RPMI7951 (cell line): ENCODE measurements around the gene ADORA2A. TPM values are rescaled to one million over a fixed set of nuclear protein-coding genes. Genes with fewer than 3 reads are reported as not detected.

Experiments
- DNase-seq: peaks from one replicate; pipeline ENCODE4 v3.0.0-alpha.2; 2012; ENCODE audit warnings: low read depth
- total RNA-seq: library from RNA; depleted of rRNA; stranded (reverse); fragments of >200 nt; shearing (Covaris generic); gene quantifications from 2 replicates; pipeline ENCODE4 v1.2.3, GENCODE V29; 2014

Gene ADORA2A
- total RNA-seq, 1 experiment from 2014 or later = 4.2 TPM

DNA sequence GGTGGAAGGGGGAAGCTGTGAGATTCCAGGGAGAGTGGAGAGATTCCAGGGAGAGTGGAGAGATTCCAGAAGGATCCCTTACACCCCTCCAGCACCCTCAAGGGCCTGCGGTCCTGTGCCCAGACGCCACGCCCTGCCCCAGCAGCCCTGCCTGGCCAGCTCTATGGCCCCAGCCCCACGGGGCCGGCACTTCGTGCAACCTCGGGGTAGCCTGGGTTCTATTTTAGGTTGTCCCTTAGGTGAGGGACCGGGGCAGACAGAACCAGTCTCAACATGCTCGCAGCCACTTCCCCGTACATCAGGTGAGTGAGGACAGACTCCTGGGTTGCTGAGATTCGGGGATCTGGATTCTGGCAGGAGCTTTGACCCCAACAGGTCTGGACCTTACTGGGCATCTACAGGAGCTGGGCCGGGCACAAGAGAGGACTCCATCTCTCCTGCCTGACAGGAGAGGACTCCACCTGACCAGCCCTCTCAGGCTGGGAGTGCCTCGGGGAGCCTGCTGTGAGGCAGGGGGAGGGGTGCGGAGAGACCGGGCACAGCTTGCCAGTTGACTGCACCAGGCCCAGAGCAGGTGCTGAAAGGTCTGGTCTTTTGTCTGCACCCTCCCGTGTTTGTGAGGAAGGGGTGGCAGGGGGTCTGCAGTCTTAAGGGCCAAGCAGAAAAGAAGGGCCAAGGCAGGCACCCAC lies 8.5 kb upstream of the ADORA2A start:
- no peak for DNase-seq

DNA sequence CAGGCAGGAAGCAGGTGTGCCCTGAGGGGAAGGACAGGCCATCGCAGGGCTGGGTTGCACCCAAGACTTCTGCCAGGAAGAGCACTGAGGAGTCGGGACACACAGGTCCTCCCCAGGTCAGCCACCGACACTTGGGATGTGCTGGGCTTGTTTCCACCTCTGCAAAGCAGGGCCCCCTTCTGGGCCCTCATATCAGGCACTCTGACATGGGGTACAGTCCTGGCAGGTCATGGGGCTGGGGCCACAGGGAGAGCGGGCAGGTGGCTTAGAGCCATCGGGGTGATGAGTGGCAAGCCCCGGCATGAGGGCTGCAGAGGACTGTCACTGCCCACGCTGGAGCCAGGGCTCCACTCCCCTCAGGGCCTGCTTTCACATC lies 7.9 kb upstream of the ADORA2A start:
- DNase-seq = no peak

DNA sequence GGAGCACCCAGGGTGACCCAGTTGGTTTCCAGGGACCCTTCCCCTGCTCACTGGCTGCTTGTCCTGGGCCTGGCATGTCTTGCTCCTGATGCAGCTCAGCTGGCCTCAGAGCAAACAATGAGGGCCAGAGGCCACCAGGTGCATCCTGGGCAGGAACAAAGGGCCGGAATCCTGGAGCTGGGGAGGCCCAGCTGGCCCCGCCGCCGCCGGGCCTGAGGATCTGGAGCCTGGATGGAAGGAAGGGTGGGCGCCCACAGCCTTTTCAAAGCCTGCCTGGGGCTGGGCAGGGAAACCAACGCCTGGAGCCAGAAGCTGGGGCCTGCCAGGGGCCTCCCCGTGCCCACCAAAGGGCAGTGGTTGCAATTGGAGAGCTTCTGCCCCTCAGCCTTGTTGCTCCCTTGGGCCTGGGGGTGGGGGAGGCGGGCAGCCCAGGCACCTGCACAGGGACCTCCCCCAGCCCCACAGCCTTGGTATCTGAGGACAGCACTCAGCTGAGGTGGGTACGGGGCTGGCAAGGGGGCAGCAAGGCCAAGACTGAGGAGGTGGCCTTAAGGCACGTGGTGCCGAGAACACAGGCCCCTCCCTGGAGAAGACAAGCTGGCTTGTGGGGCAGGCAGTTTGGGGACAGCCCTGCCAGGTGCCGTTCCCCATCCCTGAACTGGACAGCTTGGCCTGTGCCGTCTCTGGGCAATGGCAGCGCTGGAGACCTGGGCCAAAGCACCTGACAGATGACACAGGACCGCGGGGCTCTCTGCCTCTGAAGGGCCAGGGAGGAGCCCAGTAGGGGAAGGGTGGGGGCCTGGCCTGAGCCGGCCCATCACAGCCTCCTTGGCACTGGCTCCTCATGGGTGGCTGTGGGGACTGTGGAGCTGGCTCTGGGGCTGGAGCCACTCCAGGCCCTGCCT lies 7.1 kb upstream of the ADORA2A start:
- no peak for DNase-seq

DNA sequence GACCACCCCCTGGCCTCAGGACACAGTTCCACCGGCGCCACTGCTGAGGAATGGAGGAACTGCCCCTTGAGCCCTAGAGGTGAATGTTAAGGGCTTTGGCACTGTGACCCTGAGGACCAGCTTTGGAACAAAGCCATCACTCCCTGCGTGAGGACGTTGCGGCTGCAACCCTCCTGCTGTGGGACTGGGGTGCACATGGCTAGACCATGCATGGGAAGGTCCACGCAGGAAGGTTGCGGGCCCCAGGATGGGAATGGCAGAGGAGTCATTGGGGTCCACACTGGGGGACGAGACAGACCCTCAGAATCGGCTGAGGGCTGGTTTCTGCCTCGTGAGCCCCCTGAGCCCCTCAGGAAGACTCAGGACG lies 6.4 kb upstream of the ADORA2A start:
- no peak for DNase-seq

DNA sequence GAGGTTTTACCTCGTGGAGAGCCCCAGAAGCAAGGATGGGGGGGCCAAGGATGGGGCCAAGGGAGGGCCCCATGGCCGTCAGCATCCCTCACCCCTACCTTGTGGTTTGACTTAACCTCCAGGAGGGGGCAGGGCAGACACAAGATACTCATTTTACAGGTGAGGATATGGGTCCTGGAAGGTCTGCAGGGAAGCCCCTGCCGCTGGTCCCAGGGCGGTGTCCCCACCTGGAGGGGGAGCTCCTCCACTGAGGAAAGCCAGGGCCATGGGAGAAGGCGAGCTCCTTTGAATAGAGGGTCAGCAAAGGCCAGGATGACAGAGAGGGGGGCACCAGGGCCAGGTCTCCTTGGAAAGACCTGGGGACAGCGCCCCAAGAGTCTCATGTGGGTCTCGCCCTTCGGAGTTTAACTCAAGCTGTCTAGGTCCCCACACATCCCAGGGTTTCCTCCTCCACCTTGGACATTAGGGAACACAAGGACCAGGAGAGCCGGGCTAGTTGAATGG lies 5.9 kb upstream of the ADORA2A start:
- DNase-seq = no peak

DNA sequence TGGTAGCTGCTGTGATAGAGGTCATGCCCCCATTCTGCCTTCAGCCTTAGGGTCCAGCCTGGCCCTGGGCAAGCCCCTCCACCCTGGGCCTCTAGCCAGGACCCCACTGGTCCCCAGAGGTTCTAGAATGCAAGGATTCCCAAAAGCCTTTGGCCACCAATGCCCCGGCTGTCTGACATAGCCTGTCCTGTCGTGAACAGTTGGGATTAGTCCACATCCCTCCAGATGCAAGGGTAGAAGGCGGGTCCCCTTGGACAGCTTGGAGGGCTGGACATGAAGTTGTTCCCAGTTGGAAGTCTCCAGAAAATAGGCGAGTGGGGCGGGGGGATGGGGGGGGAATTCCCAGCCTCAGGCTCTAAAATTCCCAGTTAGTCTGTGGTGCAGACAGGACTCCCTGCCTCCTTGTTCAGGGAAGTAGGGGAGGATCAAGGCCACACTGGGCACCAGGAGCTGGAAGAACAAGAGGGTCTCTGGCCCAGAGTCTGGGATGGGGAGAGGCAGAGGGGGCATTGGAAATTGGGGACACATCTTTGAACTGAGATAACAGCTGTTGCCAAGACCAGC lies 5.2 kb upstream of the ADORA2A start:
- DNase-seq = peak; percentile 33

DNA sequence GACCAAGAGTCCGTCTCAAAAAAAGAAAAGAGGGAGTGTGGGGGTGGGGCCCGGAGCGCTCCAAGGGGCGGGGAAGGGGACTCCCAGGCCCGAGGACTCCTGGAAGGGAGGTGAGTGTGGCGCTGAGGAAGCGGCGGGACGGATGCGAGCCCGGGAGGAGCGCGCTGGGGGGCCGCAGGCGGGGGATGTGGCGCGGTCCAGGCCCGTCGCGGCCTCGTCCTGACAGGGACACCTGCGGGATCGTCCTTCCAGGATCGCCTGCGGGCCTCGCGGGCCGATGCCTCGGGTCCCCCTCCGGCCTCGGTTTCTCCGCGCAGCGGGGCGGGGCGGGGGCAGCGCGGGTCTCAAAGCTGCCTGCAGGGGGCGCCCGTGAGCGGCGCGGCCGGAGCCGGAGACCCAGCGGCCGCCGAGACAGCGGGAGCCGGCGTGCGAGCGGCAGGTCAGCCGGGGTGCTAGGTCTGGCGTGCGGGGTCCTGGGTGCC lies 3.8 kb upstream of the ADORA2A start:
- DNase-seq = no peak

DNA sequence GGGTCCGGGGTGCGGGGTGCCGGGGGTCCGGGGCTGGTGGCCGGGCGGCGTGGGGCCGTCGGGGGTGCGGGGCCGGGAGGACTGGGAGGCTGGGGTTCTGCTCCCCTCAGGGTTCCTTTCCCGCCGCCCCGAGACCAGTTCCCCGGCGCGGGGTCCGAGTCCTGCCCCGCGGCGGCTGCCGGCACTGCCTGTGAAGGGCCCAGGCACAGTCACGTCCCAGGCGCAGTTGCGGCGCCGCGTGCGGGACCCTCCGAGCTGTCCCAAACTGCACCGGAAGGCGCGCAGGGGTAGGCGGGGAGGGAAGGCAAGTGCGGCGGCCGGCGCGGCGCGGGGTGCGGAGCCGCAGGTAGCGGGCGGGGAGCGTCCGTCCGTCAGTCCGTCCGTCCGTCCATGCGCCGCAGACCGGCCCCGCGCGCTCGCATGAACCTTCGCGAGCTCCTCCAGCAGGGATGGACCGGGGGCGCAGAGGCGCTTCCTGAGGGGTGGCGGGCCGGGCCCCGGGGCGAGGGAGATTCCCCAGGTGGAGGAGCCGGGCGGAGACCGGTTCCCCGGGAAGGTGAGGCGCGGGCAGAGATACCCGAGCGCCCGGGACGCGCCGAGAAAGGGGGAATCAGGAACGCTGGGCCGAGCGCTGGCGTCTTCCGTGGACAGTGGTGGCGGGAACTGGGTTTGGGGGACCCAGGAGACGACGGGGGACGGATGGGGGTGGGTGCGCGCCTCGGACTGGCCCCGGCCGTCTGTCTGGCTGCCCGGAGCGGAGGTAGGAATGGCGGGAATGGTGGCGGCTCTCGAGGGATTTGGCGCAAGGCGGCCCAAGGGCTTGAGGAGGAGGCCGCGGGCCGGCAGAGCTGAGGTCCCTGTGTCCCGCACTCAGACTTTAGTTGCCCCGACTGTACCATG lies 3.1 kb upstream of the ADORA2A start:
- no peak for DNase-seq

DNA sequence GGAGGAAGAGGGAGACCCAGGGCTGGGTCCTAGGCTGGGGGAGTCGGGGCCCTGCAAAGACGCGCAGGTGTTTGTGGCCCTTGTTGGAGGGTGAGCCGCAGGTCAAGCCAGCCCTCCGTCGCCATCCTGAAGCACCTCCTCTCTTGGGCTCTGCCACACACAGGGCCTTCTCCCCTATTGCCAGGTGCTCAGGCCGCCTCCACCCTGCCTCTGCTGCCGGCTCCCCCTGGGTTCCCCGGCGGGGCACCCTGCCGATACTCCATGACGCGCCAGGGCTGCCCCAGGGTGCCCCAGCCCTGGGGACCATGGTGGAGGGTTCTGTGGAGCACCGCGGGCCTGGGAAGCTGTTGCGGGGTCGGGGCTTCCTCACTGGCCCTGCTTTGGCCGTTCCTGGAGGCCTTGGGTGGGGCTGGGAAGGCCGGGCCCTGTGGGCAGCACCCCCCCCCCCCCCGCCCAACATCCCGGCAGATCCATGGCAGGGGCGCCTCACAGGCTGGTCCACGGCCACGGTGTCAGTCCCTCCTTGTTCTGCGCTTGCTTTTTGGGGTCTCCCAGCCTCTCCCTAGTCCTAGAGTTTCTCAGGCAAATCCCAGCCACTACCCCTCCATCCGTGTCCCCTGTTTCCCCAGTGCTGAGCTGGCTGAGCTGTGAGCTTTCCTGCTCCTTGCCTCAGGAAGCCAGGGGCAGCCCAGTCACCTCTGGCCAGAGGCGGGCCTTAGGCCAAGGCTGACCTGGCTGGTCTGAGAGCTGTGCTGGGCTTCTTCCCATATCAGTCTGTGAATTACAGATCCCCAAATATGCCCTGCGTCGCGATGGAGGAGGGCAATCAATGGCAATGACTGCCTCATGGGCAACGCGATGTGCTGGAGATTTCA lies 2.3 kb upstream of the ADORA2A start:
- no peak for DNase-seq

DNA sequence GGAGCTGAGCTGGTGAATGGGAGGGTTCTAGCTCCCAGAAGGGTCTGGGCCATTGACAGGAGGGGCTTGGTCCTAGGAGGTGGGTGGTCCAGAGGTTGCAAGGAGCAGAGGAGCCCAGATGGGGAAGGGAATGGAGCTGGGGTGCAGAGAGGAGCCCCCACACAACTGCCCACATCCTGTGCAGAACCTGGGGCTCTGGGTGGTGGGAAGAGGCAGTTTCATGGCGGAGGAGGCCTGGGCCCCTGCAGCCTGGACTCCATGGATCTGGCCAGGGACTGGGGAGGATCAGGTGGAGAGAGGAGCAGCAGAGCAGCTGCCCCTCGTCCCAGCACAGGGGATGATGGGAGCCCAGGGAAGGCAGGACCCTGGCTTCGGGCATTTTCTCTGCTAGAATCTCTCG lies 963 bp upstream of the ADORA2A start:
- no peak for DNase-seq

DNA sequence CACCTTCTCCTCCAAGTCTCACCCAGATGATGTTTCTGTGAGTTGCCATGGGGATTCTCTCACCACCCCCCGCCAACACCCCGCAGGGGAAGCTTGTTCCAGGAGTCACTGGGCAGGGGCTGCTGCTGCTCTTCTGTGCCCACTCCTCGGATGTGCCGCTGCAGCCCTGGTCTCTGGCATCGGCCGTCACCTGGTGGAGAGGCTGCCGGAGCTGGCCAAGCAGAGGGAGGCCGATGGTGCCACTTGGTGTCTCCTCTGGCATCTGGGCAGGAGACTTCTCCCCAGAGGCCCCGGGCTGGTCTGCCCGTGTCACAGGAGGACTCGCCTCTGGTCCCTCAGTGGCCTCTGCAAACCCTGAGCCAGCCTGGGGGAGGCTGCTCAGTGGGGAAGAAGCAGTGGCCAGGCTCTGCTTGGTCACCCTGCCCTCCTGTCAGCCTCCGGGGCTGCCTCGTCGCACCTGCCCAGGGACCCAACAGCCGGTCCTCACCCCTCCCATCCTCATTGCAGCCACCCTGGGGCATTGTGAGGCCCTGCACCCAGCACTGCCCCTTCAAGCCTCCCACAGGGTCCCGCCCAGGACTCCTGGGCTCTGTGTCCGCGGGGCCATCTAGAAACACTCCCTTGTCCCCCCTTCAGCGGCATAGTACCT lies 424 bp upstream of the ADORA2A start:
- no peak for DNase-seq

DNA sequence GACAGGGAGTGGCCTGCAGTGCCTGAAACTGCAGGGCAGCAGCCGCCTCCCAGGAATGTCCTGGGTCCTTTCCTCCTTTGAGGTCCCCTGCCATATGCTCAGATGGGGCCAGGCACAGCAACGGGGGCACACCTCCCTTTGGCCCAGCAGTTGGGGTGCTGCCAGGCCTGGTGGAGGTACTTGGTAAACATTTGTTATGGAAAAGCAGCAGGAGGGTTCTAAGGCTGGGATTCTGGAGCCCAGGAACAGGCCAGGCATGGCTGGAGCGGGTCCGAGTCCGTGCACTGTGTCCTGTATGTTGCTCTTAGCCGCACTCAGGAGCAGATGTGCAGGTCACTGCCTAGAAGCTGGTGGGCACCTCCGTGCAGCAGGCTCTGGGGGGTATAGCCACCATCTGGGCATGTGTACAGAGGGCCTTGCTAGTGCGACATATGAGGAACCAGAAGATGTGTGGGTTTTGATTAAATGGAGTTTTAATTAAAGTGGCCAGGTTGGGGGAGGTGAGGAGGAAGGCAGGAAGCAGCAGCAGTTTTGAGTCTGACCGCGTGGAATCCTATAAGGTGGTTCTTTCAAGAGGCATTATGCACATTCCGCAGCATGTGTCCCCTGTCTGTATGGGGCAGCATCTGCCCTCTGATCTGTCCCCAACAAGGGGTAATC lies 1.5 kb downstream of the ADORA2A start:
- DNase-seq = no peak

DNA sequence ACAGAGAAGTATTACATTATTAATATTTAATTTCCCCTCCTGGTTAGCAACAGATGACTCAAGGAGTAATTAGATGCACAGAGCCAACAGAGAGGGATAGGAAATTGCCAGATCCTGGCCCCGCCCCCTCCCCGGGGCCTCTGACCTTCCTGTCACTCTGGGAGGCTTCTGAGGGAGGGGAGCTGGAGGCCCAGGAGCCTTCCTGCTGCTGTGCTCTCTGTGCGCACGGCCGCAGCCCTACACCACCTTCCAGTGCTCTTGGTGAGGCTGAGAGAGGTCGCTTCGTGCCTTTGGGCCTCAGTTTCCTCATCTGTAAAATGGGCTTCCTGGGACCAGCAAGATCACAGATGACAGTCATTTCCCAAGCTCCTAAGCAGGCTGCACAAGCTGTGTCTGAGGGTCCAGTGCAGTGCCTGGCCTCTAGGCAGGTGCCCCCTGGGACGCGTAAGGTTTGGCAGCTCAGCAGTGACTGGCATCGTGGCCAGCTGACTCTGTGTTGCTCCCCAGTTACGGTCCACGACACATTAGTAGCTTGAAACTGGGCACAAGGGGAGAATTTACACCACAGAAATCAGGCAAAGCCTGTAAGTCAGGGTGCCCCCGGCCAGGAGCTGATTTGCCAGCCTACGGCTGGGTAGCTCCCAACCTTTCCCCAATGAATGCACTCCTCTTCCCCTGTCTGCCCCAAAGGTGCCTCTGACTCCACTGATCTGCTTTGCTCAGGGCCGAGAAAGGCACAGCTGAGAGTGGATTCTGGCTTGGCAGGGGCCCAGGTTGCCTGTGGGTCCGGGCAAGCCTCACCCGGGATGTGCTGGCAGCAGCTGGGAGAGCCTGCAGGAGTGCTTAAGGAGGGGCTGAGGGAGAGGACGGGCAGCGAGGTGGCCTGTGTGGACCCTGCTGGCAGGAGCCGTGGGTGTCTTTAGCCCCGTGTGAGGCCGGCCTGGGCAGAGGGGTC lies 2.3 kb downstream of the ADORA2A start:
- DNase-seq = peak; percentile 68

DNA sequence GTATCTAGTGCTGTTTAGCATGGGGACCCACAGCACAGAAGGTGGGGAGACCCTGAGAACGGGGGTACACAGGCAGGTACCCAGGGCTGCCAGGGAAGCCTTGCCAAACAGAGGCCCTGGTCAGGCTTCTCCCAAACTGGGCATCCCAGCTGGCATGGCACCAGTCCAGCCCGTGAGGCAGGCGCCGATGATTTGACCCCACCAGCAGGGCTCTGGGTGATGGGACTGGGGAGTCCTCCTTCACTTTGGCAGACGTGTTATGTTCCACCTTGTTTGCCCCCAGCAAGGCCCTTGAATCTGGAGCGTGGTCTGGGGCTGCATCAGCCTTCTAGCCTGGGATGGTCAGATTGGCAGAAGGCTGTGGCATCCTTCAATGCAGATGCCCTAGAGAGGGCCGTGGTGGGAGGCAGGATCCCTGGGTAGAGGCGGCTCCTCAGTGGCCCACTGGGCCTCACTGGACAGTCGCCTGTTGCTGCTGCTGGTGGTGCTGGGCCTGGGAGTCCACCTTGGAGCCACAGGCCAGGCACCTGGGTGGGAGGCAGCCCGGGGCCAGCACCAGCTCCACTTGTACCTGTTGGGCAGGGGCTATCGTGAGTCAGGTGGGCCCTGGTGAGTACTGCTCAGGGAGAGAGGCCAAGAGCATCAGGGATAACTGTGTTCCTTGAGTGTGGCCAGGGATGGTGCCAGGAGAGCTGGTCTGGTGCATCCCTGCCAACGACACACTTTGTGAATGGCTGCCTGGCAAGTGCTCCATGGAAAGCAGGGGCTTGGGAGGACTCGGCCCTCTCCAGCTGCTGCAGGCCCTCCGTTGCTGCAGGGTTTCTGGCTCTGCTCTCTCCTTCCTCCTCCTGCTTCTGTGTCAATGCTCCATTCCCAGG lies 3.3 kb downstream of the ADORA2A start:
- DNase-seq = no peak

DNA sequence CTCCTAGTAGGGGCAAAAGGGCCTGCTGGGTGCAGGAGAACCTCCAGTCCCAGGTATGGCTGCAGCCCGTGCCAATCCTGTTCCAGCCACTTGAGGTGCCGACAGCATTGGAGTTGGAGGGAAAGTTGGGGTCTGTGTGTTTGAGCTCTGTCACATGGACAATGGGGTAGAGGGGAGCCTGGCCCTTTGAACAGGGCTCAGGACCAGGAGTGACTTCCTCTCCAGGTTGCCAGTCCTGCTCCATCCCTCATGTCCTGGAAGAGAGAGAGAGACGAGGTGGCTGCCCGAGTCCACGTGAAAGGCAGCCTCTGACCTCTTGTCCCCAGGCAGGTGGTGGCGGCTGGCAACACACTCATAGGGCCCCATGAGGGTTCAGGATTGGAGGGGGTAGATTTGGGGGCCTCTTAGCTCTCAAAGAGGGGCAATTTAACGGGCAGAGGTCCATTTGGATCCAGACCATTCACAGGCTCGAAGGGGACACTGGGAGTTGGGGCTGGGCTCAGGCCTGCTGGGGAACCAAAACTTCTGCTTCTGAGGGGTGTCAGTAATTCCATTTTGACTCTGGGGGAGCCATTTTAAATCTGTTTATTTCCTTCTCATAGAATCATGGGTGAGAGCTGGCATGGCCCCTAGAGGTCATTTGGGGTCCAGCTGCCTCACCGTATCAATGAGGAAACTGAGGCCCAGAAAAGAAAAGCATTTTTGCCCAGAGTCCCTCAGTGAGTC lies 4.1 kb downstream of the ADORA2A start:
- DNase-seq = no peak

DNA sequence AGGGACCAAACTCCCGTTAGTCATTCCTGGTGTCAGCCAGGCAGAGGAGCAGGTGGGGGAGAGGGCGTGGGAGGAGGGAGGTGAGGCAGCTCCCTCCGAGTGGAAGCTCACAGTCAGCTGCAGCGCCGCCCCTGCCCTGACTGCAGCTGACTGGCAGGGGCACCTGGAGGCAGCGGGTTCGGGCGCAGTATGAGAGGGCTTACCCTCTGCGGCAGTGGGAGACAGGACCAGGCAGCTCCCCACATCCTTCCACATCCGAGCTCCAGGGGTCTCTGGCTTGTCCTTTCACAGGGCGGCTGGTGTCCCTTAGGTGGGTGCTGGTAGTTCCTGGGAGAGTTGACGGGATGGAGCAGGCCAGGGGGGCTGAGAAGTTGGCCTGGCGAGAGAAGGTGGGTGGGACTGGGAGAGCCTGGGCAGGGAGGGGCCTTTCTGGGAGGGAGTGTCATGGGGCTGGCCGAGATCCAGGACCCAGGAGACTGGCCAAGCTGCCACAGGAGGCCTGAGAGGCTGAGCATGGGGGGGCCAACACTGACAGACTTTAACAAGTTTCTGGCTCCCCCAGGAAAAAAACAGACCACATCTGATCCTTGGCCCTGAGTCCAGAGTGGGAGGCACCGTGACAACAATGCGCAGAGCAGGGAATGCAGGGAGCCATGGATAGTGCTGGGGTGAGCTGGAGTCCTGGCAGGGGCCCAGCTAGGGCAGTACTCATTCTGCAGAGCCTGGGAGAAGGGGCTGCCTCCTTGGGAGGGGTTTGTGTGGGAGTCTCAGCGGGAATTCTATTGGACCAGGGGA lies 4.9 kb downstream of the ADORA2A start:
- peak; percentile 63 for DNase-seq
